ENCODE data around the gene SH2D3C. TPM values are rescaled to one million over a fixed set of nuclear protein-coding genes. Genes with fewer than 3 reads are reported as not detected.
A peak's percentile ranks its signal among the peaks of the same experiment; 100 is the strongest.

SH2D3C gene
- total and polyA plus RNA-seq, 2 donors from 2014 or later = 13.7 to 27.7 TPM

DNA sequence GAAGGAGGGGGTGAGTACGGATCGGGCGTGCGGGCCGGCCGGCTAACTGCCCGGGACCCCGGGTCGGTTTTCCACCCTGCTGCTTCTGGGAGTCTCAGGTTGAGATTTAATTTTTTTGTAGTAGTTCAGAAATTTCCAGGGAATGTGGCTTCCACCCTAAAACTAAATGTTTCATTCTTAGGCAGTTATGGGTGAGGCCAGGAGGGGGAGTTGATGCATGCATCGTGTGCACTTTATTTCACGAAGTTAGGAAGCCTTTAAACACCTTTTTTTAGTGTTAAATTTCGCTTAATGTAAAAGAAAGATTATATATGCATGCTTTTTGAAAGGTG, 8.3 kb upstream of the SH2D3C start:
- peaks cover 0 to 11% (median 4%) of the 10 kb centered on the region in 3 donors for H3K4me1 ChIP-seq (ENCODE audit: control insufficient read depth in 2 of 3, insufficient read depth in 2 of 3, low read depth in 1 of 3, low read length in 3 of 3)
- TF ChIP-seq, protein P1, sequence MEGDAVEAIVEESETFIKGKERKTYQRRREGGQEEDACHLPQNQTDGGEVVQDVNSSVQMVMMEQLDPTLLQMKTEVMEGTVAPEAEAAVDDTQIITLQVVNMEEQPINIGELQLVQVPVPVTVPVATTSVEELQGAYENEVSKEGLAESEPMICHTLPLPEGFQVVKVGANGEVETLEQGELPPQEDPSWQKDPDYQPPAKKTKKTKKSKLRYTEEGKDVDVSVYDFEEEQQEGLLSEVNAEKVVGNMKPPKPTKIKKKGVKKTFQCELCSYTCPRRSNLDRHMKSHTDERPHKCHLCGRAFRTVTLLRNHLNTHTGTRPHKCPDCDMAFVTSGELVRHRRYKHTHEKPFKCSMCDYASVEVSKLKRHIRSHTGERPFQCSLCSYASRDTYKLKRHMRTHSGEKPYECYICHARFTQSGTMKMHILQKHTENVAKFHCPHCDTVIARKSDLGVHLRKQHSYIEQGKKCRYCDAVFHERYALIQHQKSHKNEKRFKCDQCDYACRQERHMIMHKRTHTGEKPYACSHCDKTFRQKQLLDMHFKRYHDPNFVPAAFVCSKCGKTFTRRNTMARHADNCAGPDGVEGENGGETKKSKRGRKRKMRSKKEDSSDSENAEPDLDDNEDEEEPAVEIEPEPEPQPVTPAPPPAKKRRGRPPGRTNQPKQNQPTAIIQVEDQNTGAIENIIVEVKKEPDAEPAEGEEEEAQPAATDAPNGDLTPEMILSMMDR (IDR thresholded peaks at IDR 0.05; ENCODE audit: borderline replicate concordance, extremely low read depth, insufficient read depth) = no peak
- intact Hi-C loops (cut with DNase I) = no loop called here

DNA sequence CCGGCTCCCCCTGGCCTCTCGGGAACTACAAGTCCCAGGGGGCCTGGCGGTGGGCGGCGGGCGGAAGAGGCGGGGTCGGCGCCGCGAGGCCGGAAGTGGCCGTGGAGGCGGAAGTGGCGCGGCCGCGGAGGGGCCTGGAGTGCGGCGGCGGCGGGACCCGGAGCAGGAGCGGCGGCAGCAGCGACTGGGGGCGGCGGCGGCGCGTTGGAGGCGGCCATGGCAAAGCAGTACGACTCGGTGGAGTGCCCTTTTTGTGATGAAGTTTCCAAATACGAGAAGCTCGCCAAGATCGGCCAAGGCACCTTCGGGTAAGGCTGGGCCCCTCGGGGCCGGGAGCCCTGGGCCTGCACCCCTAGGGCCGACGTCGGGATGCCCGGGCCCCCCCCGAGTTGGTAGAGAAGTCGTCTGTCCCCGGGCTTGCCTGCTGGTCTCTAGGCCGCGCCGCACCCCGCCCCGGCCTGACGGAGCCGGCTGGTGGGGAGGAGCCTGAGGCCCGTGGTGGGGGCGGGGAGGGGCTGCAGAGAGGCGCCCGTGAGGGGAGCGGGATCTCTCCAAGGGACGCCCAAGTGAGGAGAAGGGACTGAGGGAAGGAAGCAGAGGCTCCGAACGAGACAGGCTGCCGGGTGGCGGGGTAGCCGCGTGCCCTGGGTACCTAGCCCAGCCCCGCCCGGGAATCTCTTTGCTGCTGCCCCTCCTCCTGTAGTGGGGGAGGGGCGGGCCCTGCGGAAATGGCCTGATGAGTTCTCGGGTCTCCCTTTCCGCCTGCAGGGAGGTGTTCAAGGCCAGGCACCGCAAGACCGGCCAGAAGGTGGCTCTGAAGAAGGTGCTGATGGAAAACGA, 7.7 kb upstream of the SH2D3C start, which contains the start of gene CDK9:
CDK9 (plus strand) TSS at position 102 of the 840 bp plus-strand sequence; CDS start at position 217, 115 bp downstream.
- Histone ChIP-seq H3K27me3 (ENCODE audit: control insufficient read depth, insufficient read depth, low read length) (no peaks in the 10 kb centered on the region), H3K4me1 (ENCODE audit: control insufficient read depth in 2 of 3, insufficient read depth in 2 of 3, low read depth in 1 of 3, low read length in 3 of 3) (peaks cover 0 to 11% (median 4%) of the 10 kb centered on the region in 3 donors), H3K36me3 (ENCODE audit: control insufficient read depth in 2 of 3, insufficient read depth in 3 of 3, low read length in 3 of 3) (peaks cover 8 to 39% (median 29%) of the 10 kb centered on the region in 3 donors), H3K9me3 (ENCODE audit: control insufficient read depth in 2 of 3, insufficient read depth in 1 of 3, low read length in 3 of 3) (no peaks in the 10 kb centered on the region), H3K4me3 (ENCODE audit: low read length in 3 of 3) (peak within 1 kb of the TSS; percentile 62 to 84 (median 75)), H3K9ac (ENCODE audit: low read length in 3 of 3) (peak within 1 kb of the TSS; percentile 36 to 61 (median 60)), H3K27ac (ENCODE audit: low read depth in 2 of 2, low read length in 2 of 2) (peak within 1 kb of the TSS; percentile 86 to 91)
- FAIRE-seq (no peak), DNase-seq (peak; percentile 92 to 97 (median 95))
- intact Hi-C loops (cut with DNase I) = no loop called here
- TF ChIP-seq, protein P1 (IDR thresholded peaks at IDR 0.05; ENCODE audit: borderline replicate concordance, extremely low read depth, insufficient read depth) = peak; percentile 16

More for the DNA sequence above, 8.3 kb upstream of the SH2D3C start:
- Histone ChIP-seq H3K4me3 (ENCODE audit: low read length in 3 of 3) (peak overlapping the region; percentile 36 to 84 (median 62)), H3K9me3 (ENCODE audit: control insufficient read depth in 2 of 3, insufficient read depth in 1 of 3, low read length in 3 of 3) (no peaks in the 10 kb centered on the region), H3K36me3 (ENCODE audit: control insufficient read depth in 2 of 3, insufficient read depth in 3 of 3, low read length in 3 of 3) (peaks cover 8 to 40% (median 31%) of the 10 kb centered on the region in 3 donors), H3K9ac (ENCODE audit: low read length in 3 of 3) (peak overlapping the region in 2 of 3 donors; percentile 33 to 36), H3K27me3 (ENCODE audit: control insufficient read depth, insufficient read depth, low read length) (no peaks in the 10 kb centered on the region), H3K27ac (ENCODE audit: low read depth in 2 of 2, low read length in 2 of 2) (peak overlapping the region; percentile 69 to 85)
- FAIRE-seq = no peak
- DNase-seq = no peak

DNA sequence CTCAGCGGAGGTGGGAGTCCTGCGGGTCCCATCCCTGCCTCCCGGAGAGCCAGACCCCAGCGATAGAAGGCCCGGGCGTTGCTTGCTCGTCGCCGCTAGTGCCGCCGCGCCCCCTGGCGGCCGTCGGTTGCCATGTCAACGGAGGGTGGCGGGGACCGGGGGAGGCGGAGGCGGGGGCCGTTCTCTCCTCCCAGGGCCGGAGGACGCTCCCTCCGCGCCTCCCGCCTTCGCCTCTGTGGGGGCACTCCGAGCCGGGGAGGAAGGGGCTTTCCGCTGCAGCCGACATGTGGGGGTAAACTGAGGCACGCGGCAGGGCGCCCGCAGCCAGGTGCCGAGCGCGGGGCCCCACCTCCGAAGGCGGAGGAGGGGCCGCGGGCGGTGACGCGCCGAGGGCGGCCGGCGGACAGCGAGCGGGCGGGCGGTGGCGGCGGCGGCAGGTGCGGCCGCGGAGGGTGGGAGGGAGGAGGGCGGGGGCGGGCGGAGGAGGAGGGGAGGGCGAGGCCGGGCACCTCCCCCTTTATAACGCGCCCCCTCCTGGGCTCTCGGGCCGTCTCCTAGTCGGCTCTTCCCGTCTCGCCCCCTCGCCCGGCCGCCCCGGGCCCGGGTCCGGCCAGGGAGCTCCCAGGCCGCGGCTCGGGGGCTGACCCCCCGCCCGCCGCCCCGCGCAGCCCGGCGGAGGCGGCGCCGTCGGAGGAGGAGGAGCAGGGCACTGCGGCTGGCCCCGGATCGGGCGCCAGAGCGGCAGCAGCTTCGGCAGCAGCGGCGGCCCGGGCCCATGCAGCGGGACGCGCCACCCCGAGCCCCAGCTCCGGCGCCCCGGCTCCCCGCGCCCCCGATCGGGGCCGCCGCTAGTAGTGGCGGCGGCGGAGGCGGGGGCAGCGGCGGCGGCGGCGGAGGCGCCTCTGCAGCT, 6.8 kb upstream of the SH2D3C start:
- H3K9me3 ChIP-seq (ENCODE audit: control insufficient read depth in 2 of 3, insufficient read depth in 1 of 3, low read length in 3 of 3) = no peaks in the 10 kb centered on the region
- intact Hi-C loops (cut with DNase I) = no loop called here
- peak overlapping the region in 2 of 3 donors; percentile 59 to 60 for H3K9ac ChIP-seq (ENCODE audit: low read length in 3 of 3)
- no peak for FAIRE-seq
- H3K4me1 ChIP-seq (ENCODE audit: control insufficient read depth in 2 of 3, insufficient read depth in 2 of 3, low read depth in 1 of 3, low read length in 3 of 3) = peaks cover 0 to 11% (median 4%) of the 10 kb centered on the region in 3 donors
- H3K36me3 ChIP-seq (ENCODE audit: control insufficient read depth in 2 of 3, insufficient read depth in 3 of 3, low read length in 3 of 3) = peaks cover 8 to 32% (median 24%) of the 10 kb centered on the region in 3 donors
- DNase-seq = peak; percentile 92 to 96 (median 95)
- TF ChIP-seq, protein P1 (IDR thresholded peaks at IDR 0.05; ENCODE audit: borderline replicate concordance, extremely low read depth, insufficient read depth) = peak; percentile 73
- H3K27me3 ChIP-seq (ENCODE audit: control insufficient read depth, insufficient read depth, low read length) = no peaks in the 10 kb centered on the region
- H3K27ac ChIP-seq (ENCODE audit: low read depth in 2 of 2, low read length in 2 of 2) = peak overlapping the region; percentile 86 to 91
- peak overlapping the region; percentile 11 to 51 (median 38) for H3K4me3 ChIP-seq (ENCODE audit: low read length in 3 of 3)
